ENCODE results near the gene SDSL. TPM values are rescaled to one million over a fixed set of nuclear protein-coding genes. Genes with fewer than 3 reads are reported as not detected.

SDSL gene
- total RNA-seq, 4 donors from 2014 or later = 2.7 to 5.6 (median 3.2) TPM

GRCh38 chr12:113386866-113387566 lies 35.2 kb upstream of the SDSL start:
- intact Hi-C loops (cut with DNase I) = no loop called here
- Histone ChIP-seq H3K36me3 (peaks cover 36 to 94% (median 86%) of the 10 kb centered on the region in 4 donors), H3K4me3 (no peak overlapping the region)

GRCh38 chr12:113387631-113388030 lies 34.5 kb upstream of the SDSL start:
- Histone ChIP-seq H3K27ac (replicated peaks in 1 of 4) (no peak overlapping the region), H3K4me3 (no peak overlapping the region), H3K4me1 (no peaks in the 10 kb centered on the region), H3K9me3 (no peaks in the 10 kb centered on the region), H3K27me3 (no peaks in the 10 kb centered on the region), H3K36me3 (peaks cover 36 to 88% (median 83%) of the 10 kb centered on the region in 4 donors)
- 98% methylated on average over 9 of the region's 11 CpGs for WGBS
- intact Hi-C loops (cut with DNase I) = no loop called here
- DNase-seq (ENCODE audit: extremely low spot score) = no peak
- no peak for TF ChIP-seq POLR2AphosphoS5 (IDR thresholded peaks at IDR 0.05)
- no peak for TF ChIP-seq EP300 (IDR thresholded peaks at IDR 0.05)
- no peak for TF ChIP-seq POLR2A (IDR thresholded peaks at IDR 0.05; ENCODE audit: low read depth)
- TF ChIP-seq CTCF (IDR thresholded peaks at IDR 0.05) = no peak

More at GRCh38 chr12:113386866-113387566, 35.2 kb upstream of the SDSL start:
- Histone ChIP-seq H3K27ac (replicated peaks in 1 of 4) (no peak overlapping the region), H3K27me3 (no peaks in the 10 kb centered on the region), H3K4me1 (no peaks in the 10 kb centered on the region), H3K9me3 (no peaks in the 10 kb centered on the region)
- no peak for DNase-seq (ENCODE audit: extremely low spot score)
- no peak for TF ChIP-seq CTCF (IDR thresholded peaks at IDR 0.05)
- TF ChIP-seq POLR2A (IDR thresholded peaks at IDR 0.05; ENCODE audit: low read depth) = no peak
- TF ChIP-seq EP300 (IDR thresholded peaks at IDR 0.05) = no peak
- no peak for TF ChIP-seq POLR2AphosphoS5 (IDR thresholded peaks at IDR 0.05)
- 94% methylated on average over 5 of the region's 12 CpGs for WGBS

DNA sequence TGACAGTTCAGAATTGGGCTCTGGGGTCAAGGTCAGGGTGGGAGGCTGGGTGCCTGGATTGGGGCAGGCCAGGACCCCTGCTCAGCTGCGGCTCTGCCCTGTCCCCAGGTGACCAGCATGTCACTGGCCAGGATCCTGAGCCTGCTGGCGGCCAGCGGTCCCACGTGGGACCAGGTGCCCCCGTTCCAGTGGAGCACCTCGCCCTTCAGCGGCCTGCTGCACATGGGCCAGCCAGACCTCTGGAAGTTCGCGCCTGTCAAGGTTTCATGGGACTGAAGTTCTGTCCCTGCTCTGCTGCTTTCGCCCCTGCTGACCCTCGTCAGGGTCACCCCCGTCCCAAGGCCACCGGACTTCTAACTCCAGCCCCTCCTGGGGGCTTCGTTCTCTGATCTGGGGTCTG lies 33.8 kb upstream of the SDSL start:
- Histone ChIP-seq H3K27me3 (no peaks in the 10 kb centered on the region), H3K4me1 (no peaks in the 10 kb centered on the region), H3K9me3 (no peaks in the 10 kb centered on the region), H3K4me3 (no peak overlapping the region), H3K27ac (replicated peaks in 1 of 4) (no peak overlapping the region), H3K36me3 (peaks cover 32 to 80% (median 78%) of the 10 kb centered on the region in 4 donors)
- TF ChIP-seq CTCF (IDR thresholded peaks at IDR 0.05) = no peak
- TF ChIP-seq EP300 (IDR thresholded peaks at IDR 0.05) = no peak
- DNase-seq (ENCODE audit: extremely low spot score) = no peak
- 94% methylated on average over 7 of the region's 14 CpGs for WGBS
- intact Hi-C loops (cut with DNase I) = no loop called here

DNA sequence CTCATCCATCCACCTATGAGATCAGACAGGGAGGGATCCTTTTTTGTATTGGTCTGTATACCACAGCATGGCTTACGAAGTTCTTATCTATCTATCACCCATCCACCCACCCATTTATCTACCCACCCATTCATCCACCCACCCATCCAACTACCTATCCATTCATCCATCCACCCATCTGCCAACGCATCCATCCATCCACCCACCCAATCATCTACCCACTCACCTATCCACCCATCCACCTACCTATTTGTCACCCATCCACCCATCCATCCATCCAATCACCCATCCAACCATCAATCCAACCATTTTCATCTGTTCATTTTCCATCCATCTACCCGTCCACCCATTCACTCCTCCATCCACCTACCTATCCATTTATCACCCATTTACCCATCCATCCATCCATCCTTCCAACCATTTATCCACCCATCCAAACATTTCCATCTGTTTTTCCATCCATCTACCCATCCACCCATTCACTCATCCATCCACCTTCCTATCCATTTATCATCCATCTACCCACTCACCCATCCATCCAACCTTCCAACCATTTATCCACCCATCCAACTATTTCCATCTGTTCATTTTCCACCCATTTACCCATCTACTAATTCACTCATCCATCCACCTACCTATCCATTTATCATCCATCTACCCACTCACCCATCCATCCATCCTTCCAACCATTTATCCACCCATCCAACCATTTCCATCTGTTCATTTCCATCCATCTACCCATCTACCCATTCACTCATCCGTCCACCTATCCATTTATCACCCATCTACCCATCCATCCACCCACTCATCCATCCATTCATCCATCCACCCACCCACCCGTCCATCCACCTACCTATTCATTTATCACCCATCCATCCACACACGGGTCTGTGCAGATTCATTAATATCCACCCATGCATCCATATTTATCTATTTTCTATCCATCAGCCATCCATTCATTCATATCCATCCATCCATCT lies 31.8 kb upstream of the SDSL start:
- Histone ChIP-seq H3K27me3 (no peaks in the 10 kb centered on the region), H3K36me3 (peaks cover 23 to 60% (median 59%) of the 10 kb centered on the region in 4 donors), H3K4me1 (no peaks in the 10 kb centered on the region), H3K27ac (replicated peaks in 1 of 4) (no peak overlapping the region), H3K9me3 (no peaks in the 10 kb centered on the region), H3K4me3 (no peak overlapping the region)
- TF ChIP-seq CTCF (IDR thresholded peaks at IDR 0.05) (no peak), POLR2AphosphoS5 (IDR thresholded peaks at IDR 0.05) (no peak), POLR2A (IDR thresholded peaks at IDR 0.05; ENCODE audit: low read depth) (no peak), EP300 (IDR thresholded peaks at IDR 0.05) (no peak)
- WGBS = 85% methylated on average over 6 of the region's 6 CpGs
- no peak for DNase-seq (ENCODE audit: extremely low spot score)
- intact Hi-C loops (cut with DNase I) = no loop called here
